ENCODE results near the gene PARS2. TPM values are rescaled to one million over a fixed set of nuclear protein-coding genes. Genes with fewer than 3 reads are reported as not detected.
A peak's percentile ranks its signal among the peaks of the same experiment; 100 is the strongest.

Gene PARS2
- polyA plus RNA-seq, 1 donor (not counting 4 experiments of a cell fraction or from before 2014, with no cell fraction given), result 3.0 TPM

GRCh38 chr1:54768093-54768492, 3.8 kb upstream of the PARS2 start:
- H3K9me1 ChIP-seq (ENCODE audit: control insufficient read depth, extremely low read depth, insufficient read depth, low read length), result no peaks in the 10 kb centered on the region
- no peak for DNase-seq (ENCODE audit: low read depth, low spot score)

GRCh38 chr1:54767526-54767925, 3.2 kb upstream of the PARS2 start:
- TF ChIP-seq EZH2 (IDR thresholded peaks at IDR 0.05; ENCODE audit: low read length) (no peak), CTCF (optimal IDR thresholded peaks at IDR 0.05 in 1 of 3, IDR thresholded peaks at IDR 0.05 in 1 of 3, conservative IDR thresholded peaks at IDR 0.05 in 1 of 3; ENCODE audit: extremely low read depth in 1 of 3, insufficient read depth in 2 of 3, low read length in 3 of 3) (no peak)
- H3K27me3 ChIP-seq (ENCODE audit: control insufficient read depth, extremely low read depth, insufficient read depth, low read length), result no peaks in the 10 kb centered on the region
- H3K36me3 ChIP-seq (ENCODE audit: control insufficient read depth in 2 of 2, extremely low read depth in 1 of 2, insufficient read depth in 2 of 2, low read length in 2 of 2), result no peaks in the 10 kb centered on the region
- H3K27ac ChIP-seq (ENCODE audit: control insufficient read depth, insufficient read depth, low read length), result no peak overlapping the region
- DNase-seq (ENCODE audit: low read depth, low spot score) (no peak), FAIRE-seq (no peak)
- H4K20me1 ChIP-seq (ENCODE audit: control insufficient read depth, extremely low read depth, insufficient read depth, low read length), result no peaks in the 10 kb centered on the region
- dilution Hi-C loops (cut with MboI; ENCODE audit: extremely low pct_ligation_motif_present, low sequenced_read_pairs), result no loop called here
- H3K9ac ChIP-seq (ENCODE audit: control insufficient read depth, extremely low read depth, insufficient read depth, low read length), result no peak overlapping the region
- no peaks in the 10 kb centered on the region for H3K9me3 ChIP-seq (ENCODE audit: control insufficient read depth, low read depth, low read length)
- no peaks in the 10 kb centered on the region for H3K9me1 ChIP-seq (ENCODE audit: control insufficient read depth, extremely low read depth, insufficient read depth, low read length)
- no peak overlapping the region for H2AFZ ChIP-seq (ENCODE audit: control insufficient read depth, low read length)
- H3K79me2 ChIP-seq (ENCODE audit: control insufficient read depth, insufficient read depth, low read length), result peaks cover 10% of the 10 kb centered on the region
- H3K4me2 ChIP-seq (ENCODE audit: control insufficient read depth, extremely low read depth, insufficient read depth, low read depth, low read length), result no peak overlapping the region
- no peaks in the 10 kb centered on the region for H3K4me1 ChIP-seq (ENCODE audit: control insufficient read depth, extremely low read depth, insufficient read depth, low read length)
- H3K4me3 ChIP-seq (ENCODE audit: control insufficient read depth in 2 of 3, extremely low read depth in 1 of 3, insufficient read depth in 2 of 3, low read depth in 1 of 3, low read length in 3 of 3), result no peak overlapping the region

More at GRCh38 chr1:54768093-54768492, 3.8 kb upstream of the PARS2 start:
- peaks cover 10% of the 10 kb centered on the region for H3K79me2 ChIP-seq (ENCODE audit: control insufficient read depth, insufficient read depth, low read length)
- TF ChIP-seq EZH2 (IDR thresholded peaks at IDR 0.05; ENCODE audit: low read length) (no peak), CTCF (optimal IDR thresholded peaks at IDR 0.05 in 1 of 3, IDR thresholded peaks at IDR 0.05 in 1 of 3, conservative IDR thresholded peaks at IDR 0.05 in 1 of 3; ENCODE audit: extremely low read depth in 1 of 3, insufficient read depth in 2 of 3, low read length in 3 of 3) (peak in 1 of 3 experiments; percentile 51)
- no peak overlapping the region for H3K4me2 ChIP-seq (ENCODE audit: control insufficient read depth, extremely low read depth, insufficient read depth, low read depth, low read length)
- no peaks in the 10 kb centered on the region for H3K36me3 ChIP-seq (ENCODE audit: control insufficient read depth in 2 of 2, extremely low read depth in 1 of 2, insufficient read depth in 2 of 2, low read length in 2 of 2)
- dilution Hi-C loops (cut with MboI; ENCODE audit: extremely low pct_ligation_motif_present, low sequenced_read_pairs), result no loop called here
- no peak overlapping the region for H2AFZ ChIP-seq (ENCODE audit: control insufficient read depth, low read length)
- no peaks in the 10 kb centered on the region for H4K20me1 ChIP-seq (ENCODE audit: control insufficient read depth, extremely low read depth, insufficient read depth, low read length)
- H3K27ac ChIP-seq (ENCODE audit: control insufficient read depth, insufficient read depth, low read length), result no peak overlapping the region
- H3K9ac ChIP-seq (ENCODE audit: control insufficient read depth, extremely low read depth, insufficient read depth, low read length), result no peak overlapping the region
- H3K4me1 ChIP-seq (ENCODE audit: control insufficient read depth, extremely low read depth, insufficient read depth, low read length), result no peaks in the 10 kb centered on the region
- H3K4me3 ChIP-seq (ENCODE audit: control insufficient read depth in 2 of 3, extremely low read depth in 1 of 3, insufficient read depth in 2 of 3, low read depth in 1 of 3, low read length in 3 of 3), result no peak overlapping the region
- H3K27me3 ChIP-seq (ENCODE audit: control insufficient read depth, extremely low read depth, insufficient read depth, low read length), result no peaks in the 10 kb centered on the region
- FAIRE-seq, result no peak
- no peaks in the 10 kb centered on the region for H3K9me3 ChIP-seq (ENCODE audit: control insufficient read depth, low read depth, low read length)
